ENCODE measurements around the gene CD79B.
A peak's percentile ranks its signal among the peaks of the same experiment; 100 is the strongest.

The CD79B gene

DNA sequence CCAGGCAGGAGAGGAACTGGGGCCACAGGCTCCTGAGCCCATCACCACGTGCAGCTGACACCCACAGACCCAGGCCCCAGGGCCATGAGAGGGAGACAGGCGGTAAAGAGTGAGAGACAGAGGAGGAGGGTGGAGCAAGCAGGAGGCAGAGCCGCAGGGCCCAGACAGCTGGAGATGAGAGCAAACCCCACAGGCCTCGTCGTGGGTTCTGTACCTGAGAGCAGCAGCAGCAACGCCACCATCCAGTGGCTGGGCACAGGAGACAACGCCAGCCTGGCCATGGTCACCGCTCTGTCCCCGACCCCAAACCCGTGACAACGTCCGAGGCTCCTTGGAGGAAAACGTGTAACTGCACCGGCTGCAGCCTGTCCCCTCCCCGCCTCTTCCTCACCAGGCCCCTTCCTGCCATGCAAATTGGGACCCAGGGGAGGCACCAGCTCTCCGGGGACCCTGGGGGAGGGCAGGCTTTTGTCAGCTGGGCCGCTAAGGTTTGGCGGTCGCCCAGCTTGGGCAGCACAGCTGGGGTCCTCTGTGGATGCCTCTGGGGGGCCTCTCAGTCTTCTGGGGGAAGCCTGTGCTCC lies at the start of gene CD79B:
TSS of gene CD79B (minus strand) at position 351 of the 581 bp plus-strand sequence. CDS start at position 281, 70 bp downstream.
- H3K36me3 ChIP-seq (ENCODE audit: control insufficient read depth, insufficient read depth, low read length) = no peaks in the 10 kb centered on the region
- peak within 1 kb of the TSS; percentile 57 for H3K4me3 ChIP-seq (ENCODE audit: low read length)
- no peaks in the 10 kb centered on the region for H3K27me3 ChIP-seq (ENCODE audit: control insufficient read depth, insufficient read depth, low read length)
- H3K4me1 ChIP-seq (ENCODE audit: control insufficient read depth, insufficient read depth, low read length) = no peaks in the 10 kb centered on the region
- no peak within 1 kb of the TSS for H3K27ac ChIP-seq (ENCODE audit: low read depth, low read length)
- no peak within 1 kb of the TSS for H3K9ac ChIP-seq (ENCODE audit: low read length)

- Histone ChIP-seq H3K27ac (ENCODE audit: low read depth, low read length) (no peak overlapping the region), H3K27me3 (ENCODE audit: control insufficient read depth, insufficient read depth, low read length) (no peaks in the 10 kb centered on the region), H3K36me3 (ENCODE audit: control insufficient read depth, insufficient read depth, low read length) (no peaks in the 10 kb centered on the region), H3K4me1 (ENCODE audit: control insufficient read depth, insufficient read depth, low read length) (no peaks in the 10 kb centered on the region), H3K9ac (ENCODE audit: low read length) (no peak overlapping the region), H3K4me3 (ENCODE audit: low read length) (no peak overlapping the region)
Observed at GRCh38 chr17:63978272-63979200, 46.4 kb upstream of the CD79B start.

DNA sequence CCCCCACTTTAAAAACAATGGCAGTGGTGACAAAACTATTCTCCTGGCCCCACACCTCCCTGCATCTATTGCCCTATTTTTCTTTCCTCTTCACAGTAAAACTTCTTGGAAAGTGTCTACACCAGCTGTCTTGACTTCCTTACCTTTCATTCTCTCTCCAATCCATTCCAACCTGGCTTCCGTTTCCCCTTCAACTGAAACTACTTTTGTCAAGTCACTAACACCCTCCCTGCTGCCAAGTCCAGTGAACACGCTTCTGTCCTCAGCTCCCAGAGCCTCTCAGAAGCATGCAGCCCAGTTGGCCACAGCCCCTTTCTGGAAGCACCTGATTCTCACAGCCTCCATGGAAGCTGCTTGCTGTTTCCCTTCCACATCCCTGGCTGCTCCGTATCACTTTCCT lies 44.6 kb upstream of the CD79B start:
- H3K4me1 ChIP-seq (ENCODE audit: control insufficient read depth, insufficient read depth, low read length) = no peaks in the 10 kb centered on the region
- H3K4me3 ChIP-seq (ENCODE audit: low read length) = no peak overlapping the region
- no peaks in the 10 kb centered on the region for H3K27me3 ChIP-seq (ENCODE audit: control insufficient read depth, insufficient read depth, low read length)
- no peaks in the 10 kb centered on the region for H3K36me3 ChIP-seq (ENCODE audit: control insufficient read depth, insufficient read depth, low read length)
- no peak overlapping the region for H3K27ac ChIP-seq (ENCODE audit: low read depth, low read length)
- no peak overlapping the region for H3K9ac ChIP-seq (ENCODE audit: low read length)

DNA sequence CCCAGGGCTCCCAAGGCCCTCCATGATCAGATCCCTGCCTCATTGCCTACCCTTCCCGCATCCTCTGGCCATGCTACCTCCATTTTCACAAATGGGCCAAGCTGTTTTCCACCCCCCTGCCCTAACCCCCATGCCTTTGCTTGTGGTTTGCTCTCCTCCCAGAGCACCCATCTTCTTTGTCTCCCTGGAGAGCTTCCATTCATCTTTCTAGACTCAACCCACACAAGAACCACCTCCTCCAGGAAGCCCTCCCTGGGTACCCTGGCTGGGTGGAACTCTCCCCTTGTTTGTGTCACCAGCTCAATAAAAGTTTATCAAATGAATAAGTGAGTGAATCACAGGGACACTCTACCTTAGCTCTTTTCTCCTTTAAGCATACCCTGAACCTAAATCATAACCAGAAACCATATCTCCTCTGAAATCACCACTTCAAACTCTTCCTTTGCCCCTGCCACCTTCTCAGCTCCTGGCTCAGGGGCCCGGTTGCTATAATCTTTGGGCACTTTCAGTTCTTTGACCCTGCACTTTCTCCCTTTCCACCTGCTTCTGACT lies 43.5 kb upstream of the CD79B start:
- no peaks in the 10 kb centered on the region for H3K36me3 ChIP-seq (ENCODE audit: control insufficient read depth, insufficient read depth, low read length)
- no peaks in the 10 kb centered on the region for H3K4me1 ChIP-seq (ENCODE audit: control insufficient read depth, insufficient read depth, low read length)
- no peak overlapping the region for H3K4me3 ChIP-seq (ENCODE audit: low read length)
- H3K27ac ChIP-seq (ENCODE audit: low read depth, low read length) = no peak overlapping the region
- H3K27me3 ChIP-seq (ENCODE audit: control insufficient read depth, insufficient read depth, low read length) = no peaks in the 10 kb centered on the region
- H3K9ac ChIP-seq (ENCODE audit: low read length) = no peak overlapping the region

GRCh38 chr17:63974594-63975192 lies 42.6 kb upstream of the CD79B start:
- H3K27me3 ChIP-seq (ENCODE audit: control insufficient read depth, insufficient read depth, low read length) = no peaks in the 10 kb centered on the region
- no peaks in the 10 kb centered on the region for H3K36me3 ChIP-seq (ENCODE audit: control insufficient read depth, insufficient read depth, low read length)
- H3K9ac ChIP-seq (ENCODE audit: low read length) = no peak overlapping the region
- no peaks in the 10 kb centered on the region for H3K4me1 ChIP-seq (ENCODE audit: control insufficient read depth, insufficient read depth, low read length)
- H3K27ac ChIP-seq (ENCODE audit: low read depth, low read length) = no peak overlapping the region
- H3K4me3 ChIP-seq (ENCODE audit: low read length) = no peak overlapping the region

DNA sequence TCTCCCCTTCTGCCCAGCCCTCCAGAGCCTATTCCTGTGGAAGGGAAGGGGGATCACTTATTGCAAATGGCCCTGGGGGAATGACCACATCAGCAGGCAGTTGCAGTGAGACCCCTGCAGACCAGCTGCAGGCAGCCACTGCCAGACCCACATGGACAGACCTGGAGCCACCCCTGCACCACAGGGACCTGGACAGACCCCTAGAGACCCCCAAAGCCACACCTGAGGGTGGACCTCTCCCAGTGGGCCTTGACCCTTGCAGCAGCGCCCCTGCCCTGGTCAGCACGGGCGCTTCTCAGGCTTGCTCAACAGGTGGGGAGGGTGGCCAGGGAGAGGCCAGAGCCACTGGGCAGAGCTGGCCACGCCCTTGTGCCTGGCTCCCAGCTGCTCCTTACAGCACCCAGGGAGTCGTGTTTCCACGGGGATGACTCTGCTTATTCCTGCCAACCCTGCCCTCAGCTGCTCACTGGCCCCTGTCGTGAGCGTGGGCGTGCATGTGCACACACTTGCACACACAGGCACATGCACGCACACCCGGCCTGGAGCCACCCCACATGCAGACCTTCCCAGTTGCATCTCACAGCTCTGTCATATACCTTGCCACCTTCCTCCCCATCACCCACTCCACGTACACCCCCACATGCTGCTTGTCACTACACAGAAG lies 41.9 kb upstream of the CD79B start:
- Histone ChIP-seq H3K27me3 (ENCODE audit: control insufficient read depth, insufficient read depth, low read length) (no peaks in the 10 kb centered on the region), H3K4me1 (ENCODE audit: control insufficient read depth, insufficient read depth, low read length) (no peaks in the 10 kb centered on the region), H3K36me3 (ENCODE audit: control insufficient read depth, insufficient read depth, low read length) (no peaks in the 10 kb centered on the region), H3K9ac (ENCODE audit: low read length) (no peak overlapping the region), H3K4me3 (ENCODE audit: low read length) (no peak overlapping the region), H3K27ac (ENCODE audit: low read depth, low read length) (no peak overlapping the region)

DNA sequence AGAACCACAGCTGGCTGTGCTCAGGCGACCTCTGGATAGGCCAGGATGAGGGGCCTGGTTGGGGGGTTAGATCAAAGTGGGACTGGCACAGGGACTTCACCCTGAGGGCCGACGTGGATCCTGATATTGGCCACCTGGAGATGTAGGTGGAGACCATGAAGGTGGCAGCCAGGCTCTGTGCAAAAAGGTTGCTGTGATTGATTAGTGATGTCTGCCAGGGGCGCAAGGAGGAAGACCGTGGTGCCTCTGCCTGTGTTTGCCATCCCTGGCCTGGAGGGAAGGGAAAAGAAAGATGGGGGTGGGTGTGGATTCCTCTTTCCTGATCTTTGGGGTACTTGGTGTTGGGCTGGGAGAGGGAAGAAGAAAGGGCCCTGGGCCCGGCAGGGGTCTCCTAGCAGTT lies 41.1 kb upstream of the CD79B start:
- H3K27me3 ChIP-seq (ENCODE audit: control insufficient read depth, insufficient read depth, low read length) = no peaks in the 10 kb centered on the region
- H3K27ac ChIP-seq (ENCODE audit: low read depth, low read length) = no peak overlapping the region
- no peak overlapping the region for H3K4me3 ChIP-seq (ENCODE audit: low read length)
- H3K36me3 ChIP-seq (ENCODE audit: control insufficient read depth, insufficient read depth, low read length) = no peaks in the 10 kb centered on the region
- no peak overlapping the region for H3K9ac ChIP-seq (ENCODE audit: low read length)
- no peaks in the 10 kb centered on the region for H3K4me1 ChIP-seq (ENCODE audit: control insufficient read depth, insufficient read depth, low read length)

DNA sequence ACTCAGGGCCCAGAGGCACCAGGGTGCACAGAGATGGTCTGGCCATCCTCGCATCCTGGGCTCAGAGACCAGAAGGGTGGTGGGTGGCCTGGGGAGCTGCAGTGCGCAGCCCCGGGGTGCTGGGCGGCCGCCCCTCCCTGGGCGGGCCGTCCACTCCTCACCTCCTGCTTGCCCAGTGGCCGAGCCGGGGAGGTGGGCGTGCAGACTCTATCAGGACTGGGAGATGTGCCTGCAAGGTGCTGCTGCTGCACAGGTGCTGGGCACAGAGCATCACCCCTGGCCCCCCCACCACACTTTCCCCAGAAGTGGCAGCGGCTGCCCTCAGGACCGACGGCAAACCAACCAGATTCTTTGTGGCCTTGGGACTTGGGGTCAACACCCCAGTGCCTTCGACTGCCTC lies 40.7 kb upstream of the CD79B start, which contains the start of gene SCN4A:
TSS of gene SCN4A (minus strand) at position 123 of the 400 bp plus-strand sequence. CDS start at position 46, 77 bp downstream.
- no peaks in the 10 kb centered on the region for H3K27me3 ChIP-seq (ENCODE audit: control insufficient read depth, insufficient read depth, low read length)
- H3K4me3 ChIP-seq (ENCODE audit: low read length) = no peak within 1 kb of the TSS
- no peak within 1 kb of the TSS for H3K9ac ChIP-seq (ENCODE audit: low read length)
- H3K27ac ChIP-seq (ENCODE audit: low read depth, low read length) = no peak within 1 kb of the TSS
- no peaks in the 10 kb centered on the region for H3K4me1 ChIP-seq (ENCODE audit: control insufficient read depth, insufficient read depth, low read length)
- H3K36me3 ChIP-seq (ENCODE audit: control insufficient read depth, insufficient read depth, low read length) = no peaks in the 10 kb centered on the region

- H3K4me1 ChIP-seq (ENCODE audit: control insufficient read depth, insufficient read depth, low read length) = no peaks in the 10 kb centered on the region
- H3K4me3 ChIP-seq (ENCODE audit: low read length) = no peak overlapping the region
- no peaks in the 10 kb centered on the region for H3K36me3 ChIP-seq (ENCODE audit: control insufficient read depth, insufficient read depth, low read length)
- no peaks in the 10 kb centered on the region for H3K27me3 ChIP-seq (ENCODE audit: control insufficient read depth, insufficient read depth, low read length)
- H3K27ac ChIP-seq (ENCODE audit: low read depth, low read length) = no peak overlapping the region
- no peak overlapping the region for H3K9ac ChIP-seq (ENCODE audit: low read length)
Observed at GRCh38 chr17:63969278-63969677, 37.1 kb upstream of the CD79B start.

- H3K36me3 ChIP-seq (ENCODE audit: control insufficient read depth, insufficient read depth, low read length) = no peaks in the 10 kb centered on the region
- H3K4me3 ChIP-seq (ENCODE audit: low read length) = no peak overlapping the region
- H3K27me3 ChIP-seq (ENCODE audit: control insufficient read depth, insufficient read depth, low read length) = no peaks in the 10 kb centered on the region
- H3K9ac ChIP-seq (ENCODE audit: low read length) = no peak overlapping the region
- no peaks in the 10 kb centered on the region for H3K4me1 ChIP-seq (ENCODE audit: control insufficient read depth, insufficient read depth, low read length)
- H3K27ac ChIP-seq (ENCODE audit: low read depth, low read length) = no peak overlapping the region
Observed at GRCh38 chr17:63967953-63968352, 35.8 kb upstream of the CD79B start.

GRCh38 chr17:63966646-63967264 lies 34.6 kb upstream of the CD79B start:
- no peak overlapping the region for H3K4me3 ChIP-seq (ENCODE audit: low read length)
- H3K4me1 ChIP-seq (ENCODE audit: control insufficient read depth, insufficient read depth, low read length) = no peaks in the 10 kb centered on the region
- no peaks in the 10 kb centered on the region for H3K36me3 ChIP-seq (ENCODE audit: control insufficient read depth, insufficient read depth, low read length)
- H3K9ac ChIP-seq (ENCODE audit: low read length) = no peak overlapping the region
- no peaks in the 10 kb centered on the region for H3K27me3 ChIP-seq (ENCODE audit: control insufficient read depth, insufficient read depth, low read length)
- H3K27ac ChIP-seq (ENCODE audit: low read depth, low read length) = no peak overlapping the region
